Heart right ventricle (tissue), 16 donors: ENCODE results near the gene PIK3R2. TPM values are rescaled to one million over a fixed set of nuclear protein-coding genes. Genes with fewer than 3 reads are reported as not detected.
"Not testable (repeated sequence)": the region's sequence is repeated elsewhere in the genome, so short reads cannot be mapped to it uniquely, and the experiment has no call there.

Experiments used
- ATAC-seq, 8 donors: fragments of 200-7000 bp; cut with Tn5 transposase; one replicate each; pipeline ENCODE4 v1.9.1; 2020; ENCODE audit warnings: mild to moderate bottlenecking in 8 of 8, moderate library complexity in 8 of 8, moderate number of reproducible peaks in 1 of 8
- DNase-seq, 2 donors: peaks; one replicate each; pipeline ENCODE4 v3.0.0-alpha.2; 2020
- H3K27ac ChIP-seq, 10 donors: fragments of 200-600 bp; sonication (generic) in 2 of 10; one replicate each; pipeline versions ENCODE4 v1.5.0 to v1.8.0; 2020 to 2022; ENCODE audit warnings: mild to moderate bottlenecking in 3 of 10
- H3K27me3 ChIP-seq, 7 donors: fragments of 200-600 bp; one replicate each; pipeline ENCODE4 v1.8.0; 2021 to 2022; ENCODE audit warnings: mild to moderate bottlenecking in 2 of 7
- H3K36me3 ChIP-seq, 9 donors: fragments of 200-600 bp; sonication (generic) in 1 of 9; one replicate each; pipeline versions ENCODE4 v1.5.0 to v1.8.0; 2020 to 2022; ENCODE audit warnings: mild to moderate bottlenecking in 2 of 9
- H3K4me1 ChIP-seq, 9 donors: fragments of 200-600 bp; sonication (generic) in 1 of 9; one replicate each; pipeline versions ENCODE4 v1.5.0 to v1.8.0; 2020 to 2022; ENCODE audit warnings: mild to moderate bottlenecking in 4 of 9
- H3K4me3 ChIP-seq, 10 donors: fragments of 200-600 bp; sonication (generic) in 2 of 10; one replicate each; pipeline versions ENCODE4 v1.5.0 to v1.8.0; 2020 to 2022; ENCODE audit warnings: mild to moderate bottlenecking in 7 of 10, moderate library complexity in 2 of 10
- H3K9me3 ChIP-seq, 11 donors: fragments of 200-600 bp in 10 of 11; sonication (generic) in 2 of 11; one replicate each; pipeline versions ENCODE4 v1.5.0 to v1.8.0; 2013 to 2022; ENCODE audit warnings: mild to moderate bottlenecking in 2 of 11, control low read depth in 1 of 11, moderate library complexity in 1 of 11
- WGBS, 2 donors: extraction: QIAGEN DNeasy Blood & Tissue Kit; methylation state at CpG; one replicate each; pipeline ENCODE4 v1.1.7; 2013; ENCODE audit warnings: inconsistent platforms in 1 of 2; 5-methylcytosine and 5-hydroxymethylcytosine counted together
- intact Hi-C, 10 donors: fragments of 100-400 bp; cut with DNase I; formaldehyde crosslinking; loops; one replicate each; pipeline versions ENCODE4 v1.11.1 to v1.14.2; 2022
- long read RNA-seq, 3 donors: library from polyadenylated mRNA; unstranded; transcript quantifications; one replicate each; pipeline ENCODE4 v2.0.0, GENCODE V29; 2020 to 2021
- polyA plus RNA-seq, 2 donors: library from polyadenylated mRNA; stranded (reverse); fragments of 200-250 nt; gene quantifications; one replicate each; pipeline ENCODE4 v1.2.3, GENCODE V29; 2013
- total RNA-seq, 10 donors: library from RNA; stranded (reverse); fragmentation: NEBNext Ultra II Directional in 3 of 10; extraction: Animal tissue kit (Norgen Biotek cat#: 25700) in 3 of 10; gene quantifications; one replicate each; pipeline versions ENCODE4 v1.2.1 to v1.2.4, GENCODE V29; 2021 to 2023
- TF ChIP-seq, protein P1 (sequence below), 9 donors: fragments of 200-600 bp; sonication (generic) in 2 of 9; IDR thresholded peaks; one replicate each; pipeline versions ENCODE4 v1.5.0 to v1.8.0; 2021 to 2022; ENCODE audit warnings: antibody characterized with exemption in 9 of 9, mild to moderate bottlenecking in 5 of 9, moderate library complexity in 1 of 9
- donor health status: Arrhythmogenic right ventricular cardiomyopathy.
- donor health status: ischemic (EF 13 %, LVEDD 7.1; RV severe dilation, severe dysfunction).
- donor health status: healthy with polysubstance abuse.
- donor health status: DM: no; HTN: yes; CAD: no.
- donor health status: DM: no; HTN: no; CAD: no.
- donor health status: ischemic (EF 25% LVEDD 6.9; RV normal size, moderate dysfunction).
- donor health status: ischemic (EF 25% LVEDD 5.7; RV mildly dilated, moderate dysfunction).
- donor health status: healthy.
- donor health status: DM: yes; HTN: yes; CAD: no.
- donor health status: Ischemic cardiomyopathy.
- donor health status: ischemic (EF 35%, LVEDD 5.7; RV mildly dilated, moderate dysfunction).
- donor health status: nonischemic (EF 11% LVEDD 7.7; RV severe dilation, severe dysfunction).
- donor health status: DM: yes; HTN: yes; CAD: no.
- donor health status: PGD.
- donor health status: ischemic (EF 29% LVEDD 5.4; RV normal size, mild dysfunction).
- donor health status: nonischemic (EF 23%, LVEDD 6.1; RV moderate dilation, normal function).

Gene PIK3R2
- total RNA-seq, result 10 to 100 TPM; 15.7 to 29.1 (median 22.3) TPM
- 1 to 10 TPM; 2.3 to 6.7 TPM for polyA plus RNA-seq
- long read RNA-seq, donor 1, partial matches to known transcripts, result 1 of 2 reads
- long read RNA-seq, donor 1, other reads (novel, unspliced or antisense), result 1 of 2 reads
- long read RNA-seq, donor 2, result 0 reads
- long read RNA-seq, donor 3, partial matches to known transcripts, result 1 of 2 reads
- long read RNA-seq, donor 3, other reads (novel, unspliced or antisense), result 1 of 2 reads

- H3K36me3 ChIP-seq, result peaks cover 0 to 26% (median 0%) of the 10 kb centered on the region in 9 donors
- TF ChIP-seq, protein P1, sequence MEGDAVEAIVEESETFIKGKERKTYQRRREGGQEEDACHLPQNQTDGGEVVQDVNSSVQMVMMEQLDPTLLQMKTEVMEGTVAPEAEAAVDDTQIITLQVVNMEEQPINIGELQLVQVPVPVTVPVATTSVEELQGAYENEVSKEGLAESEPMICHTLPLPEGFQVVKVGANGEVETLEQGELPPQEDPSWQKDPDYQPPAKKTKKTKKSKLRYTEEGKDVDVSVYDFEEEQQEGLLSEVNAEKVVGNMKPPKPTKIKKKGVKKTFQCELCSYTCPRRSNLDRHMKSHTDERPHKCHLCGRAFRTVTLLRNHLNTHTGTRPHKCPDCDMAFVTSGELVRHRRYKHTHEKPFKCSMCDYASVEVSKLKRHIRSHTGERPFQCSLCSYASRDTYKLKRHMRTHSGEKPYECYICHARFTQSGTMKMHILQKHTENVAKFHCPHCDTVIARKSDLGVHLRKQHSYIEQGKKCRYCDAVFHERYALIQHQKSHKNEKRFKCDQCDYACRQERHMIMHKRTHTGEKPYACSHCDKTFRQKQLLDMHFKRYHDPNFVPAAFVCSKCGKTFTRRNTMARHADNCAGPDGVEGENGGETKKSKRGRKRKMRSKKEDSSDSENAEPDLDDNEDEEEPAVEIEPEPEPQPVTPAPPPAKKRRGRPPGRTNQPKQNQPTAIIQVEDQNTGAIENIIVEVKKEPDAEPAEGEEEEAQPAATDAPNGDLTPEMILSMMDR (IDR thresholded peaks at IDR 0.05), result no peak
- ATAC-seq (peak; percentile 89 to 95 (median 90)), DNase-seq (peak; percentile 100)
- no peaks in the 10 kb centered on the region for H3K27me3 ChIP-seq
- peaks cover 10 to 50% (median 40%) of the 10 kb centered on the region in 9 donors for H3K4me1 ChIP-seq
- no peaks in the 10 kb centered on the region for H3K9me3 ChIP-seq
- peak within 1 kb of the TSS; percentile 79 to 96 (median 89) for H3K4me3 ChIP-seq
- 0% methylated on average over 73 to 86 of the region's 86 CpGs for WGBS, 2 donors
- intact Hi-C loops, result loop anchor here in 4 of 10 donors (1.0 to 5.0 kb wide), 3 partner anchors 36 to 72 kb away; no protein-coding TSS in a partner anchor
- peak within 1 kb of the TSS; percentile 63 to 97 (median 94) for H3K27ac ChIP-seq
Measured at GRCh38 chr19:18152817-18153555, at the start of gene PIK3R2. Gene PIK3R2 (plus strand): TSS chr19:18153163. CDS start chr19:18155880, 2,717 bp downstream.

GRCh38 chr19:18104793-18105131 lies 48.2 kb upstream of the PIK3R2 start:
- H3K9me3 ChIP-seq, result no peaks in the 10 kb centered on the region
- TF ChIP-seq, protein P1 (IDR thresholded peaks at IDR 0.05), result no peak
- intact Hi-C loops, result no loop called here
- WGBS, 2 donors, result 67 to 75% methylated on average over 5 of the region's 5 CpGs
- no peaks in the 10 kb centered on the region for H3K36me3 ChIP-seq
- peaks cover 0 to 42% (median 19%) of the 10 kb centered on the region in 7 donors for H3K27me3 ChIP-seq
- peak overlapping the region in 5 of 10 donors; percentile 13 to 33 (median 26) for H3K27ac ChIP-seq
- ATAC-seq, result peak in 1 of 8 donors; percentile 18
- no peak for DNase-seq
- H3K4me3 ChIP-seq, result peak overlapping the region in 9 of 10 donors; percentile 25 to 51 (median 47)
- peaks cover 0 to 38% (median 15%) of the 10 kb centered on the region in 9 donors for H3K4me1 ChIP-seq

DNA sequence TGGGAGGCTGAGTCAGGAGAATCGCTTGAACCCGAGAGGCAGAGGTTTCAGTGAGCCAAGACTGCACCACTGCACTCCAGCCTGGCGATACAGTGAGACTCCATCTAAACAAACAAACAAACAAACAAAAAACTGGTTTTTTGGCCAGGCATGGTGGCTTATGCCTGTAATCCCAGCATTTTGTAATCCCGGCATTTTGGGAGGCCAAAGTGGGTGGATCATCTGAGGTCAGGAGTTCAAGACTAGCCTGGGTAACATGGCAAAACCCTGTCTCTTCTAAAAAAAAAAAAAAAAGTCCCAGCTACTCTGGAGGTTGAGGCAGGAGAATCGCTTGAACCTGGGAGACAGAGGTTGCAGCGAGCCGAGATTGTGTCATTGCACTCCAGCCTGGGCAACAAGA lies 47.7 kb upstream of the PIK3R2 start:
- H3K27ac ChIP-seq, H3K4me3 ChIP-seq, DNase-seq, intact Hi-C loops, H3K36me3 ChIP-seq, ATAC-seq, H3K9me3 ChIP-seq: not testable (repeated sequence)
- Histone ChIP-seq H3K27me3 (peaks cover 0 to 39% (median 14%) of the 10 kb centered on the region in 7 donors), H3K4me1 (peaks cover 0 to 40% (median 17%) of the 10 kb centered on the region in 9 donors)
- 82 to 89% methylated on average over 7 of the region's 7 CpGs for WGBS, 2 donors

DNA sequence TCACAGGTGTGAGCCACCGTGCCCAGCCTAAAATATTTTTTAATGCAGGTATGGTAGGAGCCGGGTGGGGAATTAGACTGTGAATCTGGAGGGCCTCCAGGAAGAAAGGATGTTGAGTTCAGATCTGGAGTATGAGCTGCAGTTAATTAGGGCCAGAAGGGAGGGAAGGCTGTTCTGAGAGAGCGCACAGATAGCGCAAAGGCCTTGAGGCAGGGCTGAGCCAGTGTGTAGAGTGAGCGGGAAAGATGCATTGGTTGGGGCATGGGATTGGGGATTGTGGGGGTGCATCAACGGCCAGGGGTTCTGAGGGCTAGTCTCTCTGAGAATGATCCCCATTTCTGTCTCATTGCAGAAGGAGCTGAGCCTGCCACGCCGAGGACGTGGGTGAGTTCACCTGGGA lies 45.7 kb upstream of the PIK3R2 start:
- 91 to 93% methylated on average over 9 of the region's 9 CpGs for WGBS, 2 donors
- no peaks in the 10 kb centered on the region for H3K9me3 ChIP-seq
- no peak for DNase-seq
- H3K4me1 ChIP-seq, result peaks cover 5 to 48% (median 22%) of the 10 kb centered on the region in 9 donors
- H3K36me3 ChIP-seq, result no peaks in the 10 kb centered on the region
- no peak overlapping the region for H3K4me3 ChIP-seq
- no peak for ATAC-seq
- intact Hi-C loops, result no loop called here
- no peak overlapping the region for H3K27ac ChIP-seq
- H3K27me3 ChIP-seq, result peaks cover 0 to 27% (median 8%) of the 10 kb centered on the region in 7 donors
- TF ChIP-seq, protein P1 (IDR thresholded peaks at IDR 0.05), result no peak
